ENCODE results near the gene RASAL2.

GRCh38 chr1:178486100-178487069, 392.5 kb downstream of the RASAL2 start:
- no peak for TF ChIP-seq CTCF (IDR thresholded peaks at IDR 0.05)
- TF ChIP-seq EZH2 (IDR thresholded peaks at IDR 0.05; ENCODE audit: borderline replicate concordance, insufficient read depth, low read depth, low read length, poor library complexity, severe bottlenecking): no peak
